SK-N-SH (cell line): ENCODE results near the gene FREY1. TPM values are rescaled to one million over a fixed set of nuclear protein-coding genes. Genes with fewer than 3 reads are reported as not detected.

Experiments used
- CTCF ChIA-PET: fragments of 300-600, 350-600 bp; formaldehyde crosslinking; extraction: SDS; loops from one replicate; lab custom pipeline; 2021; lab: Yijun Ruan, JAX
- POLR2A ChIA-PET: fragments of 350-600 bp; sonication (Branson Sonifier 250); formaldehyde crosslinking; extraction: SDS; loops from one replicate; lab custom pipeline; 2020; ENCODE audit warnings: antibody characterized with exemption, inconsistent platforms; lab: Yijun Ruan, JAX
- DNase-seq: peaks from one replicate; pipeline ENCODE4 v3.0.0; 2012
- H2AFZ ChIP-seq: fragments of 200-600 bp; sonication (generic); 2 replicates; pipeline ENCODE4 v1.8.1; 2016; ENCODE audit warnings: antibody characterized with exemption, mild to moderate bottlenecking, low read depth
- H3F3A ChIP-seq: fragments of 200-600 bp; sonication (generic); replicated peaks from 2 replicates; pipeline ENCODE3; 2016; ENCODE audit warnings: antibody characterized with exemption, mild to moderate bottlenecking; ENCODE audit not compliant: insufficient read depth
- H3K27ac ChIP-seq, 2 experiments: fragments of 200-500 bp in 1 of 2; fragments of 200-600 bp in 1 of 2; sonication (Bioruptor generic) in 1 of 2; sonication (generic), shearing (Covaris generic) in 1 of 2; 2 replicates each; pipeline versions ENCODE4 v1.5.1 to v1.6.1; 2014 to 2016; ENCODE audit warnings: low read depth in 2 of 2, inconsistent platforms in 1 of 2, low read length in 1 of 2, mild to moderate bottlenecking in 1 of 2, mixed read lengths in 1 of 2
- H3K27me3 ChIP-seq: fragments of 200-600 bp; sonication (generic), shearing (Covaris generic); 2 replicates; pipeline ENCODE4 v1.6.1; 2016; ENCODE audit warnings: mixed run types; ENCODE audit not compliant: insufficient read depth
- H3K36me3 ChIP-seq, 2 experiments: fragments of 200-500 bp in 1 of 2; fragments of 200-600 bp in 1 of 2; sonication (Bioruptor generic) in 1 of 2; sonication (generic) in 1 of 2; replicated peaks in 1 of 2; 2 replicates each; pipeline versions ENCODE3 to v1.5.1; 2014 to 2016; ENCODE audit warnings: low read length in 1 of 2, mild to moderate bottlenecking in 1 of 2; ENCODE audit not compliant: insufficient read depth in 2 of 2, control insufficient read depth in 1 of 2
- H3K4me1 ChIP-seq, 2 experiments: fragments of 200-500 bp in 1 of 2; fragments of 200-600 bp in 1 of 2; sonication (Bioruptor generic) in 1 of 2; sonication (generic), shearing (Covaris generic) in 1 of 2; 2 replicates each; pipeline versions ENCODE4 v1.5.1 to v1.6.1; 2014 to 2016; ENCODE audit warnings: low read depth in 1 of 2, low read length in 1 of 2, mixed run types in 1 of 2; ENCODE audit not compliant: insufficient read depth in 2 of 2, control insufficient read depth in 1 of 2
- H3K4me2 ChIP-seq: fragments of 200-600 bp; sonication (generic), shearing (Covaris generic); 2 replicates; pipeline ENCODE4 v1.6.1; 2017; ENCODE audit warnings: mixed run types
- H3K4me3 ChIP-seq, 2 experiments: fragments of 200-500 bp in 1 of 2; fragments of 200-600 bp in 1 of 2; sonication (Bioruptor generic) in 1 of 2; sonication (generic), shearing (Covaris generic) in 1 of 2; 2 replicates each; pipeline versions ENCODE4 v1.5.1 to v1.8.1; 2014 to 2016; ENCODE audit warnings: low read depth in 2 of 2, inconsistent platforms in 1 of 2, low read length in 1 of 2, mild to moderate bottlenecking in 1 of 2, mixed read lengths in 1 of 2, moderate library complexity in 1 of 2
- H3K79me2 ChIP-seq: fragments of 200-600 bp; sonication (generic); 2 replicates; pipeline ENCODE4 v1.8.1; 2017; ENCODE audit warnings: mild to moderate bottlenecking; ENCODE audit not compliant: insufficient read depth
- H3K9ac ChIP-seq: fragments of 200-600 bp; sonication (generic); 2 replicates; pipeline ENCODE4 v1.6.1; 2017; ENCODE audit warnings: mixed run types
- H3K9me2 ChIP-seq: fragments of 200-600 bp; sonication (generic); 2 replicates; pipeline ENCODE4 v1.6.1; 2017; ENCODE audit warnings: mixed run types
- H3K9me3 ChIP-seq: fragments of 200-600 bp; sonication (generic); 2 replicates; pipeline ENCODE4 v1.6.1; 2017; ENCODE audit warnings: mixed run types, mild to moderate bottlenecking, moderate library complexity
- H4K20me1 ChIP-seq: fragments of 200-600 bp; sonication (generic); 2 replicates; pipeline ENCODE4 v1.6.1; 2017; ENCODE audit warnings: mild to moderate bottlenecking, mixed run types; ENCODE audit not compliant: insufficient read depth
- CHD2 ChIP-seq: fragments of 150-350 bp; IDR thresholded peaks from 2 replicates; pipeline ENCODE4 v1.6.1; 2018; ENCODE audit warnings: low read length; ENCODE audit not compliant: partially characterized antibody
- CTCF ChIP-seq: fragments of 200-600 bp; sonication (generic); IDR thresholded peaks from 2 replicates; pipeline ENCODE4 v1.6.1; 2017; ENCODE audit warnings: antibody characterized with exemption, mild to moderate bottlenecking, moderate library complexity
- EP300 ChIP-seq, 2 experiments: IDR thresholded peaks; 2 replicates each; pipeline versions ENCODE4 v1.4.0 to v1.6.1; 2012; ENCODE audit warnings: borderline replicate concordance in 1 of 2, low read depth in 1 of 2, low read length in 1 of 2
- FOXM1 ChIP-seq: IDR thresholded peaks from 2 replicates; pipeline ENCODE4 v1.4.0; 2012; ENCODE audit warnings: low read depth, mild to moderate bottlenecking
- GABPA ChIP-seq: IDR thresholded peaks from 2 replicates; pipeline ENCODE4 v1.4.0; 2012; ENCODE audit warnings: low read depth, mild to moderate bottlenecking
- GATA2 ChIP-seq: sonication (generic); formaldehyde crosslinking; IDR thresholded peaks from 2 replicates; pipeline ENCODE4 v1.5.0; 2020; ENCODE audit warnings: mild to moderate bottlenecking, missing genetic modification reagents
- JUND ChIP-seq: IDR thresholded peaks from 2 replicates; pipeline ENCODE4 v1.4.0; 2012
- MEF2A ChIP-seq: IDR thresholded peaks from 2 replicates; pipeline ENCODE4 v1.4.0; 2012; ENCODE audit warnings: low read depth, borderline replicate concordance
- NFIC ChIP-seq: IDR thresholded peaks from 2 replicates; pipeline ENCODE4 v1.4.0; 2012; ENCODE audit warnings: borderline replicate concordance
- NRF1 ChIP-seq: IDR thresholded peaks from 2 replicates; pipeline ENCODE4 v1.6.1; 2012; ENCODE audit warnings: low read depth, mild to moderate bottlenecking, low read length
- RAD21 ChIP-seq: IDR thresholded peaks from 2 replicates; pipeline ENCODE4 v1.6.1; 2012; ENCODE audit warnings: mild to moderate bottlenecking, low read length
- RCOR1 ChIP-seq: fragments of 150-350 bp; IDR thresholded peaks from 2 replicates; pipeline ENCODE4 v1.6.1; 2017; ENCODE audit warnings: antibody characterized with exemption, low read length
- SIN3A ChIP-seq: IDR thresholded peaks from 2 replicates; pipeline ENCODE4 v1.6.1; 2012; ENCODE audit warnings: low read depth, mild to moderate bottlenecking, low read length, moderate library complexity, borderline replicate concordance
- SMC3 ChIP-seq: IDR thresholded peaks from 2 replicates; pipeline ENCODE4 v1.6.1; 2012; ENCODE audit warnings: low read depth, low read length, improper control_type of control experiment
- TAF1 ChIP-seq: IDR thresholded peaks from 2 replicates; pipeline ENCODE4 v1.6.1; 2012; ENCODE audit warnings: low read depth, mild to moderate bottlenecking, low read length, moderate library complexity, borderline replicate concordance
- TEAD4 ChIP-seq: IDR thresholded peaks from 2 replicates; pipeline ENCODE4 v1.4.0; 2012; ENCODE audit warnings: mild to moderate bottlenecking, borderline replicate concordance; ENCODE audit not compliant: insufficient read depth
- USF2 ChIP-seq: fragments of 150-350 bp; IDR thresholded peaks from 2 replicates; pipeline ENCODE4 v1.6.1; 2017; ENCODE audit warnings: antibody characterized with exemption, low read length, low read depth, borderline replicate concordance
- YY1 ChIP-seq: IDR thresholded peaks from 2 replicates; pipeline ENCODE4 v1.4.0; 2012; ENCODE audit warnings: low read depth, mild to moderate bottlenecking
- ZBTB33 ChIP-seq: IDR thresholded peaks from 2 replicates; pipeline ENCODE4 v1.4.0; 2012; ENCODE audit warnings: low read depth, borderline replicate concordance
- WGBS: methylation state at CpG from one replicate; pipeline ENCODE4 v1.1.6; 2017; ENCODE audit warnings: low lambda C conversion rate; 5-methylcytosine and 5-hydroxymethylcytosine counted together
- polyA plus RNA-seq, 3 experiments: library from polyadenylated mRNA; depleted of rRNA; stranded (reverse); fragments of >200 nt; gene quantifications; 2 replicates each; pipeline ENCODE4 v1.2.3, GENCODE V29; 2012

FREY1 gene
- polyA plus RNA-seq, 1 of the 3 experiments (the other 2 are of a cell fraction), result 0.30 TPM

GRCh38 chr11:45942381-45942780 is 35.3 kb upstream of the FREY1 start (continued):
- no peak for TF ChIP-seq YY1
- TF ChIP-seq RAD21, result no peak
- no peak for TF ChIP-seq JUND

GRCh38 chr11:45941285-45941684 is 34.2 kb upstream of the FREY1 start:
- CTCF ChIA-PET, result interaction anchor here (1.6 to 1.8 kb wide), 2 partner anchors 23 to 66 kb away, joined by 8 read pairs; no protein-coding TSS in a partner anchor
- no peak overlapping the region for H3K27ac ChIP-seq
- H3K9me2 ChIP-seq, result no peaks in the 10 kb centered on the region
- H3K4me3 ChIP-seq, result no peak overlapping the region
- H3K36me3 ChIP-seq, result peaks cover 30 to 50% of the 10 kb centered on the region in 2 experiments
- no peak for DNase-seq
- POLR2A ChIA-PET, result no interaction called here
- no peaks in the 10 kb centered on the region for H3K9me3 ChIP-seq
- H3K27me3 ChIP-seq, result no peaks in the 10 kb centered on the region
- TF ChIP-seq NFIC (no peak), RCOR1 (no peak), ZBTB33 (no peak), MEF2A (no peak), SIN3A (no peak), EP300 (IDR thresholded peaks at IDR 0.05; ENCODE audit: borderline replicate concordance in 1 of 2, low read depth in 1 of 2, low read length in 1 of 2) (no peak), TEAD4 (no peak), GATA2 (CRISPR knock-in tag) (no peak), GABPA (no peak), USF2 (no peak), SMC3 (no peak), NRF1 (no peak), JUND (no peak)
- no peak overlapping the region for H3K9ac ChIP-seq
- 100% methylated on average over 4 of the region's 4 CpGs for WGBS
- no peaks in the 10 kb centered on the region for H4K20me1 ChIP-seq
- no peaks in the 10 kb centered on the region for H3K79me2 ChIP-seq
- no peaks in the 10 kb centered on the region for H3K4me1 ChIP-seq
- no peak overlapping the region for H2AFZ ChIP-seq
- H3K4me2 ChIP-seq, result no peak overlapping the region
- no peaks in the 10 kb centered on the region for H3F3A ChIP-seq

GRCh38 chr11:45939836-45940235 is 32.8 kb upstream of the FREY1 start:
- TF ChIP-seq RCOR1 (no peak), FOXM1 (no peak), TAF1 (no peak), CHD2 (no peak), SMC3 (no peak), CTCF (no peak), TEAD4 (no peak), NFIC (no peak)
- Histone ChIP-seq H3K4me2 (no peak overlapping the region), H3K27me3 (no peaks in the 10 kb centered on the region), H4K20me1 (no peaks in the 10 kb centered on the region), H3K4me1 (no peaks in the 10 kb centered on the region; a peak in 1 of 4 replicates), H3K79me2 (no peaks in the 10 kb centered on the region), H3F3A (no peaks in the 10 kb centered on the region), H3K4me3 (no peak overlapping the region), H3K9ac (no peak overlapping the region), H3K36me3 (peaks cover 19 to 51% of the 10 kb centered on the region in 2 experiments), H2AFZ (no peak overlapping the region), H3K9me2 (no peaks in the 10 kb centered on the region), H3K9me3 (no peaks in the 10 kb centered on the region), H3K27ac (no peak overlapping the region)
- no peak for DNase-seq
- WGBS, result 96% methylated on average over 2 of the region's 2 CpGs
- ChIA-PET POLR2A (no interaction called here), CTCF (no interaction called here)
